Endothelial cell of umbilical vein (primary cell): ENCODE results near the gene RPS29.

ENCODE experiments used
- CTCF ChIP-seq, 2 donors: IDR thresholded peaks; 1 replicate in 1 of 2; 2 replicates in 1 of 2; pipeline ENCODE4 v1.5.1; 2011; ENCODE audit warnings: low read length in 2 of 2, mild to moderate bottlenecking in 2 of 2, moderate library complexity in 2 of 2, control low read depth in 1 of 2, inconsistent platforms in 1 of 2, low read depth in 1 of 2; ENCODE audit not compliant: insufficient read depth in 1 of 2; ENCODE audit errors: extremely low read depth in 1 of 2
- EZH2 ChIP-seq: IDR thresholded peaks from 2 replicates; pipeline ENCODE4 v1.6.1; 2012; ENCODE audit warnings: borderline replicate concordance, low read depth, mild to moderate bottlenecking, moderate library complexity, low read length, inconsistent platforms; ENCODE audit not compliant: severe bottlenecking
- MYC ChIP-seq: IDR thresholded peaks from one replicate; pipeline ENCODE4 v1.6.1; 2011; ENCODE audit warnings: mild to moderate bottlenecking, low read depth, low read length
- POLR2A ChIP-seq: IDR thresholded peaks from 2 replicates; pipeline ENCODE4 v1.6.1; 2012; ENCODE audit warnings: low read depth, mild to moderate bottlenecking, control low read depth, low read length
- POLR2AphosphoS5 ChIP-seq: IDR thresholded peaks from 2 replicates; pipeline ENCODE4 v1.6.1; 2012; ENCODE audit warnings: low read depth, mild to moderate bottlenecking, control low read depth, low read length, moderate library complexity; ENCODE audit not compliant: insufficient read depth

DNA sequence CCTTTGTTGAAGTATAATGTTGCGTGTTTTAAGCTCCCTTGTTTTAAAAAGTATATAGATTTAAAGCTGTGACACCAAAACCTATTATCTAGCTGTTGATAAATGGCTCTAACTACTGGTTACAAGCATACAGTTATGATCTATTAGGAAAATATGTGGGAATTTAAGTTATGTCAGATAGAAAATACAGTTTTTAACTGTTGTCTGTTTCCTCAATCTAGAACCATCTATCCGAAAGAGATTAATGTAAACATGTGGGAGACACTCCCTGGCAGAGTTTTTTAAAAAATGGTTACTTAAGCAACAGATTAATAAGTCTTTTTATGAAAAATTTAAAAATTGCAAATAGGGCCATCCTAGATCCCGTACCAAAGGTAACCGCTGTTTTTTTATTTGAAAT is 26.1 kb upstream of the RPS29 start:
- TF ChIP-seq MYC (no peak), POLR2A (no peak), CTCF (IDR thresholded peaks at IDR 0.05; ENCODE audit: extremely low read depth in 1 of 2, insufficient read depth in 1 of 2, low read depth in 1 of 2, low read length in 2 of 2) (no peak), POLR2AphosphoS5 (no peak), EZH2 (no peak)
